ENCODE results near the gene GRAP2.

DNA sequence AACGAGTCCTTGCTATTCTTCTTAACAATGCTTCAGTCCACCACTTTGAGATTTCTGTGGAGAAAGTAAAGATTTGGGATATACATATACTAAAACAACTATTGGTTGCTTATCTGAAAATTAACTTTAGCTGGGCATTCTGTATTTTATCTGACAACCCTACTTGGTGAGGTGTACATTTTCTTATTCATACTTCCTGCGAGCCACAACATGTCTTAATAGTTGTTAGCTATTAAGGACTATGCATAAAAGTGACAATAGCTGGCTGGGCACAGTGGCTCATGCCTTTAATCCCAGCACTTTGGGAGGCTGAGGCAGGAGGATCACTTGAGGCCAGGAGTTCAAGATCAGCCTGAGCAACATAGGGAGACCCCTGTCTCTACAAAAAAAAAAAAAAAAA, 31.3 kb downstream of the GRAP2 start:
- TF ChIP-seq SUZ12 (IDR thresholded peaks at IDR 0.05; ENCODE audit: extremely low read depth, insufficient read depth, insufficient read length) (no peak), YY1 (IDR thresholded peaks at IDR 0.05; ENCODE audit: insufficient read depth, insufficient read length) (no peak)
